ENCODE measurements around the gene NEDD9. TPM values are rescaled to one million over a fixed set of nuclear protein-coding genes. Genes with fewer than 3 reads are reported as not detected.

The NEDD9 gene
- total and polyA plus RNA-seq, 2 of the 4 experiments (the other 2 are of a cell fraction): 7.6 to 16.5 TPM

DNA sequence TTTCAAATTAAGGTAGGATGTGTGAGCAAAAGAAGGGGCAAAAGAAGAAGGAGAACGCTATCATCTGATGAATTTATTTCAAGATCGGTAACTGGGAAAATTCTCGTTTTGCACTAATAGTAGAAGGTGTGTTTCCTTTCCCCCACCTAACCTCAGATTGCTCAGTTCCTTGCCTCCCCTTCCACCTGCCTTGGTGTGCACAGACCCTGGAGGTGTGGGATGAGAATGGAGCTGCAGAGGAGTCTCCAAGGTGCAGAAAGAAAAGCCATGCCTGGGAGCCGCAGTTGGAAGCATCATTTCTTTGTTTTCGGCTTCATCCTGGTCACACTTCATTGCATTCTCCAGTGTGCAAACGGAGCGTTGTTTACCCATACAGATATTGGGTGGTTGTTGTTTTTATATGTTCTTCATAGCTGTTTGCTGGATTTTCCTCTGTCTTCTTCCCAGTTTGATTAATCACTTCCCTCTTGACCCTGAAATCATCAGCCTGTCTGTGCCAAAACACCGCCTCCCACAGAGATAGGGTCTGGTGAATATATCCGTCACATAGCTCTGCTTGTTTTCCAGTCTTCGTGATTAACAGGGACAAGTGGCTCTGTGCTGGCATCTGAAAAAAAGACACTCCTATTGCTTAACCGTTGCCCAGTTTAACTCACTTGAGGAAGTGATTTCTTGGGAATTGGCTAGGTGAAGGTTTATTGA, 40.2 kb upstream of the NEDD9 start:
- Histone ChIP-seq H3K9ac (ENCODE audit: low read depth, low read length) (no peak overlapping the region), H4K91ac (ENCODE audit: insufficient read depth, low read depth, low read length) (peak overlapping the region; percentile 79), H3K4ac (ENCODE audit: low read depth, low read length) (peak overlapping the region; percentile 81), H2BK15ac (ENCODE audit: low read depth, low read length) (peak overlapping the region; percentile 82; the same call in 2 of the 3 replicates), H3K36me3 (ENCODE audit: control insufficient read depth, insufficient read depth, low read length) (no peaks in the 10 kb centered on the region), H3K9me1 (ENCODE audit: insufficient read depth, low read length) (peaks cover 34% of the 10 kb centered on the region), H2AK5ac (ENCODE audit: low read depth, low read length) (peak overlapping the region; percentile 94), H3K23ac (ENCODE audit: low read depth, low read length) (peak overlapping the region; percentile 66; the same call in 1 of the 2 replicates), H3K9me3 (ENCODE audit: control insufficient read depth, insufficient read depth, low read length) (no peaks in the 10 kb centered on the region), H4K8ac (ENCODE audit: low read depth in 2 of 2, low read length in 2 of 2) (peak overlapping the region; percentile 48 to 70; a peak in 3 of 4 replicates), H2BK5ac (ENCODE audit: low read depth, low read length, poor library complexity, severe bottlenecking) (no peak overlapping the region), H2AFZ (replicated peaks; ENCODE audit: low read length, poor library complexity) (no peak overlapping the region), H2BK120ac (ENCODE audit: low read depth, low read length) (peak overlapping the region; percentile 91), H3K79me1 (ENCODE audit: low read depth in 1 of 2, low read length in 2 of 2) (no peaks in the 10 kb centered on the region), H4K5ac (ENCODE audit: low read depth, low read length) (peak overlapping the region; percentile 81), H3K18ac (ENCODE audit: low read depth, low read length) (peak overlapping the region; percentile 90), H3K56ac (ENCODE audit: extremely low read depth, insufficient read depth, low read length) (no peak overlapping the region), H3K27ac (ENCODE audit: insufficient read depth, low read length) (peak overlapping the region; percentile 8; the same call in 1 of the 2 replicates), H2BK20ac (ENCODE audit: low read depth, low read length) (peak overlapping the region; percentile 77), H4K20me1 (ENCODE audit: insufficient read depth, low read length) (no peaks in the 10 kb centered on the region), H3K4me3 (ENCODE audit: insufficient read depth, low read depth, low read length) (no peak overlapping the region), H3K27me3 (ENCODE audit: control insufficient read depth, insufficient read depth, low read length) (no peaks in the 10 kb centered on the region), H3K14ac (replicated peaks; ENCODE audit: low read depth, low read length) (peak overlapping the region; percentile 54), H3K4me2 (ENCODE audit: low read depth, low read length) (no peak overlapping the region), H2AK9ac (replicated peaks; ENCODE audit: low read depth, low read length, poor library complexity) (no peak overlapping the region), H3K4me1 (ENCODE audit: control insufficient read depth, insufficient read depth, low read length) (peaks cover 30% of the 10 kb centered on the region)
- TF ChIP-seq CEBPB (IDR thresholded peaks at IDR 0.05; ENCODE audit: low read depth, low read length) (0 out of 2 replicates have a peak, but pooled peaks have one; percentile 1), RCOR1 (IDR thresholded peaks at IDR 0.05; ENCODE audit: insufficient replicate concordance, low read length) (no peak), RAD21 (IDR thresholded peaks at IDR 0.05; ENCODE audit: low read length) (no peak), BHLHE40 (IDR thresholded peaks at IDR 0.05; ENCODE audit: low read depth, low read length) (no peak), SMC3 (IDR thresholded peaks at IDR 0.05; ENCODE audit: low read depth, low read length) (no peak), FOS (IDR thresholded peaks at IDR 0.05; ENCODE audit: low read depth, low read length) (no peak)
- TF ChIP-seq, protein P1, sequence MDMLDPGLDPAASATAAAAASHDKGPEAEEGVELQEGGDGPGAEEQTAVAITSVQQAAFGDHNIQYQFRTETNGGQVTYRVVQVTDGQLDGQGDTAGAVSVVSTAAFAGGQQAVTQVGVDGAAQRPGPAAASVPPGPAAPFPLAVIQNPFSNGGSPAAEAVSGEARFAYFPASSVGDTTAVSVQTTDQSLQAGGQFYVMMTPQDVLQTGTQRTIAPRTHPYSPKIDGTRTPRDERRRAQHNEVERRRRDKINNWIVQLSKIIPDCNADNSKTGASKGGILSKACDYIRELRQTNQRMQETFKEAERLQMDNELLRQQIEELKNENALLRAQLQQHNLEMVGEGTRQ (IDR thresholded peaks at IDR 0.05; ENCODE audit: low read depth, low read length): no peak
- intact Hi-C loops (cut with micrococcal nuclease): loop anchor here (5.0 kb wide), 3 partner anchors 45 to 225 kb away; no protein-coding TSS in a partner anchor
- no peak for ATAC-seq (ENCODE audit: low read depth)
- WGBS, 2 experiments (ENCODE audit: extremely low coverage in 2 of 2, insufficient read length in 1 of 2): no CpG with 5 or more reads among the region's 11 CpGs
- in situ Hi-C loops (cut with MboI; ENCODE audit: low sequenced_read_pairs): no loop called here
- dilution Hi-C loops (cut with HindIII; ENCODE audit: low sequenced_read_pairs, unreplicated experiment): no loop called here
- BruUV-seq (replicated peaks): no TSS peak
- DNase-seq: no peak
- POLR2A ChIA-PET (ENCODE audit: unreplicated experiment): no interaction called here
- CTCF ChIA-PET: no interaction called here

All from IMR-90 (cell line).